ENCODE measurements around the gene FLYWCH2. TPM values are rescaled to one million over a fixed set of nuclear protein-coding genes. Genes with fewer than 3 reads are reported as not detected.

FLYWCH2 gene
- total and polyA plus RNA-seq, 9 of the 15 experiments (the other 6 are each of a cell fraction or from before 2014, with no cell fraction given): 0.70 to 55.5 (median 7.6) TPM

DNA sequence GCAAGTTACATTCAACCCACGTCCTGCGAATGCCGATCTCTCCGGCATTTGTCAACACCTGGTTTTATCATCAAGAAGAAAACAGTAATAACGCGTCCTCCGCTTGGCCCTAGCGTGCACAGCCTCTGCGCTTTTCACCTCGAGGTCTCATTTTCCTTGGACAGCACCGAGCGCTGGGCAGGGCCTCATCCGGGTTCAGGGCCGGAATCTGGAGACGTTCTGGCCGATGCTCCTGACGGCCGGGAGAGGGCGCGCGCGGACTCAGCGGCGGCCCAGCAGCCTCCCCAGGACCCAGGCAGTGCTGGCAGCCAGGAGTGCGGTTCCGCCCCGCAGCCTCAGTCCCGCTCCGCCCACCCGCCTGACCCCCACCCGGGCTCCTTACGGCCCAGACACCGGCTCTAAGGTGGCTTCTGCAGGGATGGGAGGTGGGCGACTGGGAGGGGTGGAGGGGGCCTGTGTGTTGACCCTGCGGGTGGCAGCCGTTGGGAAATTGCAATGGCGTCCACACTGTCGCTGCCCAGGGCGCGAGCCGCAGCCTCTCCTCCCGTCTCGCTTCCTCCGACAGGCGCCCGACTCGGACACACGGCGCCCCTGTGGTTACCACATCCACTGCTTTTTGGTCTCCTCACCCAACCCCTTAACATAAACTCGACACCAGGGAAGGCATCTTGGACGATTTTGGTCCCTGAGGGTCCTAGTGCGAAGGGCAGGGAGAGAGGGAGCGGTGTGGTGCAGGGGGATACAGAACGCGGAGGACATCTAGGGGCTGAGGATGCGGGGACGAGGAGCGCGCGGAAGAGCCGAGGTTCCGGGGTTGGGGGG is 21.3 kb downstream of the FLYWCH2 start (continued):
- 0 out of 2 replicates have a peak, but pooled peaks have one; percentile 6 for TF ChIP-seq CREB1 (IDR thresholded peaks at IDR 0.05)
- peak; percentile 70 for TF ChIP-seq CREB1 (CRISPR knock-in tag; IDR thresholded peaks at IDR 0.05)
- peak; percentile 31; the same call in 1 of the 2 replicates for TF ChIP-seq ATF7 (IDR thresholded peaks at IDR 0.05)
- TF ChIP-seq JUND (IDR thresholded peaks at IDR 0.05; ENCODE audit: borderline replicate concordance, low read depth, low read length): peak; percentile 17
- peak; percentile 28; the same call in 1 of the 3 replicates for TF ChIP-seq JUND (tag; IDR thresholded peaks at IDR 0.05; ENCODE audit: borderline replicate concordance, low read depth, low read length)
- TF ChIP-seq, protein P1, sequence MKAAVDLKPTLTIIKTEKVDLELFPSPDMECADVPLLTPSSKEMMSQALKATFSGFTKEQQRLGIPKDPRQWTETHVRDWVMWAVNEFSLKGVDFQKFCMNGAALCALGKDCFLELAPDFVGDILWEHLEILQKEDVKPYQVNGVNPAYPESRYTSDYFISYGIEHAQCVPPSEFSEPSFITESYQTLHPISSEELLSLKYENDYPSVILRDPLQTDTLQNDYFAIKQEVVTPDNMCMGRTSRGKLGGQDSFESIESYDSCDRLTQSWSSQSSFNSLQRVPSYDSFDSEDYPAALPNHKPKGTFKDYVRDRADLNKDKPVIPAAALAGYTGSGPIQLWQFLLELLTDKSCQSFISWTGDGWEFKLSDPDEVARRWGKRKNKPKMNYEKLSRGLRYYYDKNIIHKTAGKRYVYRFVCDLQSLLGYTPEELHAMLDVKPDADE (conservative IDR thresholded peaks at IDR 0.05; ENCODE audit: control insufficient read depth, low read depth, low read length): peak; percentile 47; the same call in 1 of the 2 replicates
- no peak for TF ChIP-seq FOXM1 (IDR thresholded peaks at IDR 0.05; ENCODE audit: low read depth)
- TF ChIP-seq FOXM1 (CRISPR knock-in tag; IDR thresholded peaks at IDR 0.05; ENCODE audit: low read depth): no peak
- TF ChIP-seq BRF1 (IDR thresholded peaks at IDR 0.05; ENCODE audit: borderline replicate concordance, extremely low read depth, insufficient read length): no peak
- TF ChIP-seq POLR2G (IDR thresholded peaks at IDR 0.05; ENCODE audit: low read depth, low read length): peak; percentile 73
- TF ChIP-seq ZFP1 (CRISPR knock-in tag; IDR thresholded peaks at IDR 0.05): no peak
- TF ChIP-seq, protein P2, sequence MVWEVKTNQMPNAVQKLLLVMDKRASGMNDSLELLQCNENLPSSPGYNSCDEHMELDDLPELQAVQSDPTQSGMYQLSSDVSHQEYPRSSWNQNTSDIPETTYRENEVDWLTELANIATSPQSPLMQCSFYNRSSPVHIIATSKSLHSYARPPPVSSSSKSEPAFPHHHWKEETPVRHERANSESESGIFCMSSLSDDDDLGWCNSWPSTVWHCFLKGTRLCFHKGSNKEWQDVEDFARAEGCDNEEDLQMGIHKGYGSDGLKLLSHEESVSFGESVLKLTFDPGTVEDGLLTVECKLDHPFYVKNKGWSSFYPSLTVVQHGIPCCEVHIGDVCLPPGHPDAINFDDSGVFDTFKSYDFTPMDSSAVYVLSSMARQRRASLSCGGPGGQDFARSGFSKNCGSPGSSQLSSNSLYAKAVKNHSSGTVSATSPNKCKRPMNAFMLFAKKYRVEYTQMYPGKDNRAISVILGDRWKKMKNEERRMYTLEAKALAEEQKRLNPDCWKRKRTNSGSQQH (CRISPR knock-in tag; IDR thresholded peaks at IDR 0.05): peak; percentile 10; the same call in 1 of the 2 replicates
- TF ChIP-seq GTF2F1 (IDR thresholded peaks at IDR 0.05; ENCODE audit: low read depth, low read length): 0 out of 2 replicates have a peak, but pooled peaks have one; percentile 36
- peak; percentile 50 for TF ChIP-seq SUPT5H (IDR thresholded peaks at IDR 0.05)
- TF ChIP-seq ZBTB1 (CRISPR knock-in tag; IDR thresholded peaks at IDR 0.05; ENCODE audit: borderline replicate concordance, low read depth): peak; percentile 72
- no peak for TF ChIP-seq ZNF175 (CRISPR knock-in tag; IDR thresholded peaks at IDR 0.05; ENCODE audit: low read depth)
- TF ChIP-seq RCOR1 (IDR thresholded peaks at IDR 0.05; ENCODE audit: borderline replicate concordance in 1 of 2, low read depth in 2 of 2, low read length in 2 of 2): 0 out of 4 replicates have a peak, but pooled peaks of 1 of the 2 experiments have one; percentile 29
- no peak for TF ChIP-seq ZNF3 (CRISPR knock-in tag; IDR thresholded peaks at IDR 0.05)
- TF ChIP-seq ZNF134 (CRISPR knock-in tag; conservative IDR thresholded peaks at IDR 0.05): no peak
- TF ChIP-seq, protein P3, sequence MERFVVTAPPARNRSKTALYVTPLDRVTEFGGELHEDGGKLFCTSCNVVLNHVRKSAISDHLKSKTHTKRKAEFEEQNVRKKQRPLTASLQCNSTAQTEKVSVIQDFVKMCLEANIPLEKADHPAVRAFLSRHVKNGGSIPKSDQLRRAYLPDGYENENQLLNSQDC (CRISPR knock-in tag; IDR thresholded peaks at IDR 0.05): no peak
- TF ChIP-seq NRF1 (conservative IDR thresholded peaks at IDR 0.05 in 1 of 2, IDR thresholded peaks at IDR 0.05 in 1 of 2): peak; percentile 50 to 51; a peak in 3 of 4 replicates
- no peak for TF ChIP-seq BDP1 (IDR thresholded peaks at IDR 0.05; ENCODE audit: insufficient read depth, insufficient read length)
